OCI-LY3 (cell line): ENCODE data around the gene MT1M.

Experiments used
- H2AFZ ChIP-seq: fragments of 200-600, 300-600 bp; shearing (Covaris generic); 2 replicates; pipeline ENCODE4 v1.6.0; 2014; ENCODE audit warnings: antibody characterized with exemption, low read depth, low read length
- H3K27ac ChIP-seq: fragments of 200-600, 300-600 bp; sonication (generic); 2 replicates; pipeline ENCODE4 v1.5.1; 2014; ENCODE audit warnings: mild to moderate bottlenecking, low read length, moderate library complexity, mixed read lengths
- H3K27me3 ChIP-seq: fragments of 200-600, 300-600 bp; sonication (generic); 2 replicates; pipeline ENCODE4 v1.6.1; 2014; ENCODE audit warnings: low read depth, low read length, mixed read lengths
- H3K36me3 ChIP-seq: fragments of 200-600, 300-600 bp; sonication (generic); replicated peaks from 2 replicates; pipeline ENCODE3; 2014; ENCODE audit warnings: low read depth, low read length, mixed read lengths
- H3K4me1 ChIP-seq: fragments of 300-600, 200-600 bp; sonication (generic); 2 replicates; pipeline ENCODE4 v1.6.1; 2014; ENCODE audit warnings: low read length, mixed read lengths
- H3K4me2 ChIP-seq: fragments of 200-600, 300-600 bp; sonication (generic); 2 replicates; pipeline ENCODE4 v1.6.1; 2014; ENCODE audit warnings: low read length, mixed read lengths
- H3K4me3 ChIP-seq: fragments of 300-600, 200-600 bp; sonication (generic); 2 replicates; pipeline ENCODE4 v1.5.1; 2014; ENCODE audit warnings: antibody characterized with exemption, mild to moderate bottlenecking, low read length, moderate library complexity
- H3K79me2 ChIP-seq: fragments of 300-600, 200-600 bp; shearing (Covaris generic); 2 replicates; pipeline ENCODE4 v1.6.1; 2014; ENCODE audit warnings: mild to moderate bottlenecking, low read length, mixed read lengths
- H3K9ac ChIP-seq: fragments of 300-600, 200-600 bp; shearing (Covaris generic); 2 replicates; pipeline ENCODE4 v1.6.0; 2014; ENCODE audit warnings: mild to moderate bottlenecking, low read length, moderate library complexity
- H3K9me3 ChIP-seq: fragments of 200-600, 300-600 bp; shearing (Covaris generic); 2 replicates; pipeline ENCODE4 v1.6.1; 2014; ENCODE audit warnings: low read length, mixed read lengths; ENCODE audit not compliant: insufficient read depth
- H4K20me1 ChIP-seq: fragments of 200-600, 300-600 bp; sonication (generic); 2 replicates; pipeline ENCODE4 v1.6.1; 2016; ENCODE audit warnings: low read length, mixed read lengths; ENCODE audit not compliant: insufficient read depth
- CTCF ChIP-seq: fragments of 200-600, 300-600 bp; sonication (generic); IDR thresholded peaks from 2 replicates; pipeline ENCODE4 v1.5.1; 2014; ENCODE audit warnings: antibody characterized with exemption, low read length, low read depth
- EZH2phosphoT487 ChIP-seq: fragments of 200-600 bp; shearing (Covaris generic); IDR thresholded peaks from 2 replicates; pipeline ENCODE4 v1.6.1; 2018; ENCODE audit warnings: antibody characterized with exemption, mixed run types, low read depth

Gene MT1M

GRCh38 chr16:56593573-56594291 is 38.7 kb upstream of the MT1M start:
- Histone ChIP-seq H3K4me2 (no peak overlapping the region), H3K27me3 (peaks cover 7% of the 10 kb centered on the region; the same call in 1 of the 2 replicates), H3K36me3 (no peaks in the 10 kb centered on the region), H3K4me3 (no peak overlapping the region), H3K79me2 (no peaks in the 10 kb centered on the region), H4K20me1 (no peaks in the 10 kb centered on the region), H2AFZ (no peak overlapping the region), H3K9me3 (no peaks in the 10 kb centered on the region), H3K9ac (no peak overlapping the region), H3K27ac (no peak overlapping the region), H3K4me1 (peaks cover 5% of the 10 kb centered on the region; the same call in 1 of the 2 replicates)
- no peak for TF ChIP-seq CTCF
- TF ChIP-seq EZH2phosphoT487 = no peak

GRCh38 chr16:56594292-56594619 is 38.2 kb upstream of the MT1M start:
- no peak overlapping the region for H3K9ac ChIP-seq
- no peaks in the 10 kb centered on the region for H4K20me1 ChIP-seq
- H3K79me2 ChIP-seq = no peaks in the 10 kb centered on the region
- H3K27ac ChIP-seq = no peak overlapping the region
- peaks cover 7% of the 10 kb centered on the region; the same call in 1 of the 2 replicates for H3K27me3 ChIP-seq
- no peaks in the 10 kb centered on the region for H3K36me3 ChIP-seq
- H3K4me2 ChIP-seq = no peak overlapping the region
- no peak for TF ChIP-seq EZH2phosphoT487
- TF ChIP-seq CTCF = no peak
- no peak overlapping the region for H3K4me3 ChIP-seq
- H2AFZ ChIP-seq = no peak overlapping the region
- H3K9me3 ChIP-seq = no peaks in the 10 kb centered on the region
- peaks cover 5% of the 10 kb centered on the region; the same call in 1 of the 2 replicates for H3K4me1 ChIP-seq

GRCh38 chr16:56600398-56600999 is 32.0 kb upstream of the MT1M start:
- peaks cover 15% of the 10 kb centered on the region; the same call in 1 of the 2 replicates for H3K27me3 ChIP-seq
- no peaks in the 10 kb centered on the region for H3K79me2 ChIP-seq
- peaks cover 3% of the 10 kb centered on the region; the same call in 1 of the 2 replicates for H3K4me1 ChIP-seq
- no peak overlapping the region for H3K27ac ChIP-seq
- no peaks in the 10 kb centered on the region for H3K9me3 ChIP-seq
- H4K20me1 ChIP-seq = no peaks in the 10 kb centered on the region
- H3K4me3 ChIP-seq = peak overlapping the region; percentile 32
- peak overlapping the region; percentile 48 for H3K4me2 ChIP-seq
- H3K9ac ChIP-seq = no peak overlapping the region
- H3K36me3 ChIP-seq = no peaks in the 10 kb centered on the region
- H2AFZ ChIP-seq = 0 out of 2 replicates have a peak overlapping the region, but pooled peaks have one; percentile 36
- peak; percentile 77 for TF ChIP-seq CTCF
- no peak for TF ChIP-seq EZH2phosphoT487

GRCh38 chr16:56601325-56601724 is 31.1 kb upstream of the MT1M start:
- H3K27me3 ChIP-seq = peaks cover 15% of the 10 kb centered on the region; the same call in 1 of the 2 replicates
- no peaks in the 10 kb centered on the region for H3K36me3 ChIP-seq
- no peak overlapping the region for H3K4me3 ChIP-seq
- H2AFZ ChIP-seq = no peak overlapping the region
- H3K79me2 ChIP-seq = no peaks in the 10 kb centered on the region
- H3K9ac ChIP-seq = no peak overlapping the region
- no peak overlapping the region for H3K4me2 ChIP-seq
- no peak for TF ChIP-seq CTCF
- no peak for TF ChIP-seq EZH2phosphoT487
- H3K9me3 ChIP-seq = no peaks in the 10 kb centered on the region
- no peaks in the 10 kb centered on the region for H4K20me1 ChIP-seq
- peaks cover 3% of the 10 kb centered on the region; the same call in 1 of the 2 replicates for H3K4me1 ChIP-seq
- H3K27ac ChIP-seq = no peak overlapping the region
